CD4-positive, CD25-positive, alpha-beta regulatory T cell (primary cell): ENCODE results near the gene POTEM. TPM values are rescaled to one million over a fixed set of nuclear protein-coding genes. Genes with fewer than 3 reads are reported as not detected.
"Not testable (repeated sequence)": the region's sequence is repeated elsewhere in the genome, so short reads cannot be mapped to it uniquely, and the experiment has no call there.

Source experiments
- ATAC-seq, 2 donors: fragments of 150-1000 bp; cut with Tn5 transposase; one replicate each; pipeline ENCODE4 v1.10.0; 2021; ENCODE audit warnings: low read depth in 2 of 2, moderate number of reproducible peaks in 2 of 2, moderate library complexity in 1 of 2
- DNase-seq, 3 donors: peaks; one replicate each; pipeline versions ENCODE4 v3.0.0 to v3.0.0-alpha.2; 2012 to 2022; ENCODE audit warnings: mixed read lengths in 1 of 3
- H3K27ac ChIP-seq: one replicate; pipeline ENCODE4 v1.7.0; 2013; ENCODE audit warnings: mild to moderate bottlenecking, low read length; ENCODE audit not compliant: insufficient read depth, poor library complexity, severe bottlenecking
- H3K27me3 ChIP-seq: one replicate; pipeline ENCODE4 v1.7.0; 2013; ENCODE audit warnings: low read length; ENCODE audit not compliant: control insufficient read depth, insufficient read depth
- H3K36me3 ChIP-seq: one replicate; pipeline ENCODE4 v1.7.0; 2013; ENCODE audit warnings: mild to moderate bottlenecking, low read length, moderate library complexity; ENCODE audit not compliant: control insufficient read depth, insufficient read depth
- H3K4me1 ChIP-seq: 2 replicates; pipeline ENCODE4 v1.7.0; 2013; ENCODE audit warnings: mild to moderate bottlenecking, low read length; ENCODE audit not compliant: insufficient read depth, control insufficient read depth, poor library complexity, severe bottlenecking
- H3K4me3 ChIP-seq: one replicate; pipeline ENCODE4 v1.7.0; 2013; ENCODE audit warnings: low read depth, mild to moderate bottlenecking, low read length, moderate library complexity
- H3K9me3 ChIP-seq, 2 experiments: 1 replicate in 1 of 2; 2 replicates in 1 of 2; pipeline ENCODE4 v1.7.0; 2013; ENCODE audit warnings: low read length in 2 of 2, mild to moderate bottlenecking in 1 of 2, moderate library complexity in 1 of 2; ENCODE audit not compliant: control insufficient read depth in 2 of 2
- H3K27ac Mint-ChIP-seq, 3 donors: one replicate each; pipeline ENCODE4 v1.8.0; 2020 to 2022; ENCODE audit warnings: mild to moderate bottlenecking in 3 of 3, mixed read lengths in 3 of 3, moderate library complexity in 2 of 3
- H3K27me3 Mint-ChIP-seq: one replicate; pipeline ENCODE4 v1.8.0; 2022; ENCODE audit warnings: mild to moderate bottlenecking, mixed read lengths
- H3K36me3 Mint-ChIP-seq: one replicate; pipeline ENCODE4 v1.8.0; 2020; ENCODE audit warnings: mixed read lengths
- H3K4me1 Mint-ChIP-seq, 4 donors: one replicate each; pipeline ENCODE4 v1.8.0; 2020 to 2022; ENCODE audit warnings: mixed read lengths in 4 of 4, mild to moderate bottlenecking in 1 of 4
- H3K4me3 Mint-ChIP-seq, 4 donors: one replicate each; pipeline ENCODE4 v1.8.0; 2020 to 2022; ENCODE audit warnings: mild to moderate bottlenecking in 4 of 4, mixed read lengths in 4 of 4, moderate library complexity in 3 of 4
- H3K9me3 Mint-ChIP-seq, 7 donors: one replicate each; pipeline ENCODE4 v1.8.0; 2020 to 2022; ENCODE audit warnings: mixed read lengths in 7 of 7, mild to moderate bottlenecking in 3 of 7, moderate library complexity in 2 of 7
- polyA plus RNA-seq, 4 donors: library from polyadenylated mRNA; unstranded; fragments of 300-500 nt; fragmentation: Illumina TruSeq; gene quantifications; one replicate each; pipeline ENCODE4 v1.2.3, GENCODE V29; 2021
- total RNA-seq: library from RNA; stranded (reverse); gene quantifications from one replicate; pipeline ENCODE4 v1.2.3, GENCODE V29; 2022

The POTEM gene
- total and polyA plus RNA-seq, 5 donors from 2014 or later = not detected

DNA sequence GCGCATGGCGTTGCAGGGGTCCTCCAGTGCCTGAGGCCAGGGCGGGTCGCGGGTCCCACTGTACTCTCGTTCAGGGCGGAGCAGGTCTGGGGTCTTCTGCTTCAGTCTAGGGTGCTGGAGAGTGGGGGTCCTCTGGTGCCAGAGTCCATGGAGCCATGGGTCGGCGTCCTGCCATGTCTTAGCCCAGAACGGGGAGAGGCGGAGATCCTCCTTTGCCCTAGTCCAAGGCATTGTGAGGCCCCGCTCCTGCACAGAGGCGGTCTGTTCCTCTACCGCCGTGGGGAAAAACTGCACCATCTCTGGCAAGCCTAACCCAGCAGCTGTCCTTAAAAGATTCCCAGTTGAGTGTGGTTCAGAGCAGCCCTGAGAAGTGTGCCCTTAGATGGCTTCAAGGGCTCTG lies 71.6 kb downstream of the POTEM start:
- H3K27ac Mint-ChIP-seq, ATAC-seq: not testable (repeated sequence)

DNA sequence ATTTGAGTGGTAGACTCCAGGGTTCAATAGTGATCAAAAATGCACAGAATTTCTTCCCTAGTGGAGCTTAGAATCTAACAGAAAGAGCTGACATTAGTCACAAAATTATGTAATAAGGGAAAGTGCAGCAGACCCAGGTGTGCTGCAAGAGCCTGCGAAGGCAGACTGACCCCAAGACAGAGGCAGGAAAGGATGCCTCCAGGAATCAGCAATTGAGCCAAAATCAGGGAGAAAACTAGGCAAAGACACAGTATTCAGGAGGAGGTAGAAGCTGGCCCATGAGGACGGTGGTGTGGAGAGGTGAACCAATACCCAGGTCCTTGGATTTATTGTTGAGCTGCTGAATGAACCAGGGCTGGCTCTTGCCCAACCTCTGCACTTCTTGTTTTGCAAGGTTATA lies 76.2 kb downstream of the POTEM start:
- H3K4me1 ChIP-seq, H3K9me3 Mint-ChIP-seq, H3K27ac ChIP-seq, H3K27me3 Mint-ChIP-seq, H3K36me3 Mint-ChIP-seq, DNase-seq, H3K27ac Mint-ChIP-seq, H3K36me3 ChIP-seq, H3K4me3 Mint-ChIP-seq, H3K27me3 ChIP-seq, ATAC-seq, H3K4me3 ChIP-seq, H3K4me1 Mint-ChIP-seq, H3K9me3 ChIP-seq: not testable (repeated sequence)

More for the DNA sequence above, 71.6 kb downstream of the POTEM start:
- not testable (repeated sequence) for H3K4me1 ChIP-seq, DNase-seq, H3K36me3 Mint-ChIP-seq, H3K4me1 Mint-ChIP-seq, H3K9me3 ChIP-seq, H3K27me3 ChIP-seq, H3K4me3 Mint-ChIP-seq, H3K4me3 ChIP-seq, H3K27ac ChIP-seq, H3K27me3 Mint-ChIP-seq, H3K36me3 ChIP-seq, H3K9me3 Mint-ChIP-seq
